Smooth muscle cell (in vitro differentiated cells): ENCODE data around the gene CHSY3. TPM values are rescaled to one million over a fixed set of nuclear protein-coding genes. Genes with fewer than 3 reads are reported as not detected.

Experiments used
- DNase-seq: peaks from one replicate; lab custom pipeline; 2025; ENCODE audit not compliant: unreplicated experiment; lab: John Stamatoyannopoulos, UW
- H2AFZ ChIP-seq: fragments of 200-600 bp; sonication (generic); 2 replicates; pipeline ENCODE4 v1.6.0; 2016; ENCODE audit warnings: antibody characterized with exemption, low read depth, mild to moderate bottlenecking
- H3F3A ChIP-seq: fragments of 200-600 bp; sonication (generic); 2 replicates; pipeline ENCODE4 v1.6.0; 2017; ENCODE audit warnings: antibody characterized with exemption, low read depth
- H3K27ac ChIP-seq: fragments of 200-600 bp; sonication (generic); 2 replicates; pipeline ENCODE4 v1.5.1; 2016; ENCODE audit warnings: low read depth, mild to moderate bottlenecking
- H3K27me3 ChIP-seq: fragments of 200-600 bp; sonication (generic); 2 replicates; pipeline ENCODE4 v1.6.1; 2016; ENCODE audit warnings: low read depth, mild to moderate bottlenecking
- H3K36me3 ChIP-seq: fragments of 200-600 bp; sonication (generic); 2 replicates; pipeline ENCODE4 v1.5.1; 2016; ENCODE audit warnings: low read depth
- H3K4me1 ChIP-seq: fragments of 200-600 bp; sonication (generic); 2 replicates; pipeline ENCODE4 v1.5.1; 2016; ENCODE audit warnings: low read depth
- H3K4me2 ChIP-seq: fragments of 200-600 bp; sonication (generic); 2 replicates; pipeline ENCODE4 v1.6.0; 2016; ENCODE audit warnings: mild to moderate bottlenecking
- H3K4me3 ChIP-seq: fragments of 200-600 bp; sonication (generic); 2 replicates; pipeline ENCODE4 v1.5.1; 2016; ENCODE audit warnings: mild to moderate bottlenecking
- H3K79me2 ChIP-seq: fragments of 200-600 bp; sonication (generic); 2 replicates; pipeline ENCODE4 v1.6.0; 2016; ENCODE audit warnings: low read depth, mild to moderate bottlenecking
- H3K9ac ChIP-seq: fragments of 200-600 bp; sonication (generic); 2 replicates; pipeline ENCODE4 v1.6.0; 2016; ENCODE audit warnings: low read depth
- H3K9me3 ChIP-seq: fragments of 200-600 bp; sonication (generic); replicated peaks from 2 replicates; pipeline ENCODE4 v1.5.1; 2016; ENCODE audit warnings: low read depth
- H4K20me1 ChIP-seq: fragments of 200-600 bp; sonication (generic); 2 replicates; pipeline ENCODE4 v1.6.0; 2016; ENCODE audit warnings: low read depth
- CTCF ChIP-seq: fragments of 200-600 bp; sonication (generic); IDR thresholded peaks from 2 replicates; pipeline ENCODE4 v1.5.1; 2017; ENCODE audit warnings: borderline replicate concordance, mild to moderate bottlenecking, antibody characterized with exemption; ENCODE audit not compliant: insufficient read depth, poor library complexity, severe bottlenecking
- WGBS: methylation state at CpG from one replicate; pipeline ENCODE4 v1.1.7; 2016; ENCODE audit warnings: low lambda C conversion rate; 5-methylcytosine and 5-hydroxymethylcytosine counted together
- polyA plus RNA-seq: library from polyadenylated mRNA; unstranded; fragments of >200 nt; fragmentation: Nextera tagmentation; extraction: Ambion mirVana; gene quantifications from 2 replicates; pipeline ENCODE4 v1.2.1, GENCODE V29; 2016
- small RNA-seq: library from RNA; depleted of rRNA; stranded (forward); fragments of <200 nt; gene quantifications from one replicate; pipeline ENCODE3, GENCODE V24; 2014
- total RNA-seq: library from RNA; depleted of rRNA; stranded (reverse); fragments of >200 nt; gene quantifications from 2 replicates; pipeline ENCODE4 v1.2.3, GENCODE V29; 2014

The CHSY3 gene
- total and polyA plus RNA-seq, 2 experiments from 2014 or later = 12.7 to 15.6 TPM

GRCh38 chr5:130231786-130232185, 327.5 kb downstream of the CHSY3 start:
- H2AFZ ChIP-seq = no peak overlapping the region
- H3K36me3 ChIP-seq = no peaks in the 10 kb centered on the region
- DNase-seq = no peak
- H3K4me3 ChIP-seq = no peak overlapping the region
- H3K27me3 ChIP-seq = no peaks in the 10 kb centered on the region
- H4K20me1 ChIP-seq = no peaks in the 10 kb centered on the region
- H3K79me2 ChIP-seq = no peaks in the 10 kb centered on the region
- no peaks in the 10 kb centered on the region for H3F3A ChIP-seq
- no peak overlapping the region for H3K27ac ChIP-seq
- H3K4me1 ChIP-seq = no peaks in the 10 kb centered on the region
- no peak overlapping the region for H3K4me2 ChIP-seq
- H3K9me3 ChIP-seq = no peaks in the 10 kb centered on the region
- no peak for TF ChIP-seq CTCF
- 80% methylated on average over 1 of the region's 1 CpG for WGBS
- H3K9ac ChIP-seq = no peak overlapping the region

- Histone ChIP-seq H3K4me1 (no peaks in the 10 kb centered on the region), H3K27me3 (no peaks in the 10 kb centered on the region), H3K4me3 (no peak overlapping the region), H3K79me2 (no peaks in the 10 kb centered on the region), H2AFZ (peak overlapping the region; percentile 39), H3K27ac (no peak overlapping the region), H3K9me3 (no peaks in the 10 kb centered on the region), H3K4me2 (no peak overlapping the region), H3F3A (no peaks in the 10 kb centered on the region), H3K9ac (no peak overlapping the region), H4K20me1 (no peaks in the 10 kb centered on the region), H3K36me3 (no peaks in the 10 kb centered on the region)
- no peak for DNase-seq
- TF ChIP-seq CTCF = no peak
- WGBS = 78% methylated on average over 1 of the region's 1 CpG
These were observed 330.6 kb downstream of the CHSY3 start for GRCh38 chr5:130234816-130235215.

Small RNA genes lying within 50 kb of the gene (small RNA-seq; reads per million reads assigned to genes)
- gene RNA5SP191 = not detected
- not detected for gene RNU6ATAC10P

Other genes starting within 250 kb of the CHSY3 start
- not detected in 2 replicates for gene MINAR2, start 156.4 kb upstream of the CHSY3 start, total RNA-seq
- not detected in 2 replicates for gene MINAR2, start 156.4 kb upstream of the CHSY3 start, polyA plus RNA-seq